HEK293 (cell line): ENCODE measurements around the gene SRRM5.

ENCODE experiments used
- GLI4 ChIP-seq: fragments of 450-650 bp; formaldehyde crosslinking; IDR thresholded peaks from 2 replicates; pipeline ENCODE4 v1.5.1; 2016; ENCODE audit warnings: missing biosample characterization, missing genetic modification characterization
- MZF1 ChIP-seq: fragments of 450-650 bp; formaldehyde crosslinking; IDR thresholded peaks from 2 replicates; pipeline ENCODE4 v1.5.1; 2017; ENCODE audit warnings: missing biosample characterization, missing genetic modification characterization, borderline replicate concordance
- SCRT1 ChIP-seq: fragments of 450-650 bp; formaldehyde crosslinking; IDR thresholded peaks from 2 replicates; pipeline ENCODE4 v1.5.1; 2016; ENCODE audit warnings: missing biosample characterization, missing genetic modification characterization, borderline replicate concordance
- SCRT2 ChIP-seq: fragments of 450-650 bp; formaldehyde crosslinking; IDR thresholded peaks from 2 replicates; pipeline ENCODE4 v1.5.1; 2016; ENCODE audit warnings: missing biosample characterization, missing genetic modification characterization
- SP2 ChIP-seq: fragments of 450-650 bp; formaldehyde crosslinking; IDR thresholded peaks from 2 replicates; pipeline ENCODE4 v1.5.1; 2016; ENCODE audit warnings: missing biosample characterization, missing genetic modification characterization
- SP7 ChIP-seq: fragments of 450-650 bp; formaldehyde crosslinking; IDR thresholded peaks from 2 replicates; pipeline ENCODE4 v1.5.1; 2016; ENCODE audit warnings: missing biosample characterization, missing genetic modification characterization
- ZEB2 ChIP-seq: fragments of 450-650 bp; formaldehyde crosslinking; IDR thresholded peaks from 2 replicates; pipeline ENCODE4 v1.5.1; 2016; ENCODE audit warnings: missing biosample characterization, missing genetic modification characterization
- ZIC2 ChIP-seq: fragments of 450-650 bp; formaldehyde crosslinking; IDR thresholded peaks from 2 replicates; pipeline ENCODE4 v1.5.1; 2016; ENCODE audit warnings: missing biosample characterization, missing genetic modification characterization
- ZNF169 ChIP-seq: fragments of 450-650 bp; formaldehyde crosslinking; IDR thresholded peaks from 2 replicates; pipeline ENCODE4 v1.5.1; 2016; ENCODE audit warnings: missing biosample characterization, missing genetic modification characterization
- ZNF174 ChIP-seq: fragments of 450-650 bp; formaldehyde crosslinking; IDR thresholded peaks from 2 replicates; pipeline ENCODE4 v1.5.0; 2017; ENCODE audit warnings: missing biosample characterization, mild to moderate bottlenecking, missing genetic modification characterization
- ZNF23 ChIP-seq: fragments of 450-650 bp; formaldehyde crosslinking; IDR thresholded peaks from 2 replicates; pipeline ENCODE4 v1.5.1; 2016; ENCODE audit warnings: missing biosample characterization, missing genetic modification characterization, borderline replicate concordance
- ZNF274 ChIP-seq, 2 experiments: fragments of 200-500 bp in 1 of 2; fragments of 450-650 bp in 1 of 2; sonication (Bioruptor generic) in 1 of 2; formaldehyde crosslinking in 1 of 2; IDR thresholded peaks; 2 replicates each; pipeline versions ENCODE4 v1.5.1 to v1.6.1; 2014 to 2016; ENCODE audit warnings: borderline replicate concordance in 1 of 2, inconsistent platforms in 1 of 2, low read length in 1 of 2, missing biosample characterization in 1 of 2, missing genetic modification characterization in 1 of 2
- ZNF311 ChIP-seq: fragments of 450-650 bp; formaldehyde crosslinking; IDR thresholded peaks from 2 replicates; pipeline ENCODE4 v1.5.1; 2017; ENCODE audit warnings: missing biosample characterization, missing genetic modification characterization, borderline replicate concordance
- ZNF341 ChIP-seq: fragments of 450-650 bp; formaldehyde crosslinking; IDR thresholded peaks from 2 replicates; pipeline ENCODE4; 2016; ENCODE audit warnings: low read depth, missing biosample characterization, missing genetic modification characterization
- ZNF350 ChIP-seq: fragments of 450-650 bp; formaldehyde crosslinking; IDR thresholded peaks from 2 replicates; pipeline ENCODE4 v1.5.0; 2017; ENCODE audit warnings: missing biosample characterization, mild to moderate bottlenecking, missing genetic modification characterization
- ZNF548 ChIP-seq: fragments of 450-650 bp; formaldehyde crosslinking; IDR thresholded peaks from 2 replicates; pipeline ENCODE4 v1.5.1; 2016; ENCODE audit warnings: missing biosample characterization, missing genetic modification characterization
- ZNF558 ChIP-seq: fragments of 450-650 bp; formaldehyde crosslinking; IDR thresholded peaks from 2 replicates; pipeline ENCODE4 v1.5.1; 2016; ENCODE audit warnings: missing biosample characterization, missing genetic modification characterization
- ZNF561 ChIP-seq: fragments of 450-650 bp; IDR thresholded peaks from 2 replicates; pipeline ENCODE4 v1.5.1; 2018; ENCODE audit warnings: missing biosample characterization, missing genetic modification characterization, borderline replicate concordance
- ZNF623 ChIP-seq: fragments of 450-650 bp; formaldehyde crosslinking; IDR thresholded peaks from 2 replicates; pipeline ENCODE4 v1.5.1; 2016; ENCODE audit warnings: missing biosample characterization, missing genetic modification characterization
- ZNF624 ChIP-seq: fragments of 450-650 bp; formaldehyde crosslinking; IDR thresholded peaks from 2 replicates; pipeline ENCODE4 v1.5.1; 2017; ENCODE audit warnings: missing biosample characterization, missing genetic modification characterization
- ZNF660 ChIP-seq: fragments of 450-650 bp; IDR thresholded peaks from 2 replicates; pipeline ENCODE4 v1.5.1; 2018; ENCODE audit warnings: missing biosample characterization, mild to moderate bottlenecking, missing genetic modification characterization
- ZNF837 ChIP-seq: fragments of 450-650 bp; formaldehyde crosslinking; IDR thresholded peaks from 2 replicates; pipeline ENCODE4 v1.5.1; 2016; ENCODE audit warnings: missing biosample characterization, missing genetic modification characterization
- ZSCAN23 ChIP-seq: fragments of 450-650 bp; formaldehyde crosslinking; IDR thresholded peaks from 2 replicates; pipeline ENCODE4 v1.5.1; 2016; ENCODE audit warnings: missing biosample characterization, missing genetic modification characterization
- ZXDB ChIP-seq: fragments of 450-650 bp; formaldehyde crosslinking; IDR thresholded peaks from 2 replicates; pipeline ENCODE4 v1.5.1; 2016; ENCODE audit warnings: missing biosample characterization, missing genetic modification characterization
- TF ChIP-seq, protein P1 (sequence below): fragments of 450-650 bp; formaldehyde crosslinking; IDR thresholded peaks from 2 replicates; pipeline ENCODE4 v1.5.1; 2016; ENCODE audit warnings: missing biosample characterization, missing genetic modification characterization
- TF ChIP-seq, protein P2 (sequence below): fragments of 450-650 bp; formaldehyde crosslinking; IDR thresholded peaks from 2 replicates; pipeline ENCODE4 v1.5.1; 2016; ENCODE audit warnings: missing biosample characterization, missing genetic modification characterization
- TF ChIP-seq, protein P3 (sequence below): fragments of 450-650 bp; formaldehyde crosslinking; IDR thresholded peaks from 2 replicates; pipeline ENCODE4 v1.5.1; 2016; ENCODE audit warnings: missing biosample characterization, missing genetic modification characterization
- TF ChIP-seq, protein P4 (sequence below): fragments of 450-650 bp; formaldehyde crosslinking; IDR thresholded peaks from 2 replicates; pipeline ENCODE4 v1.5.1; 2016; ENCODE audit warnings: missing biosample characterization, missing genetic modification characterization
- TF ChIP-seq, protein P5 (sequence below): fragments of 450-650 bp; formaldehyde crosslinking; IDR thresholded peaks from 2 replicates; pipeline ENCODE4 v1.5.1; 2017; ENCODE audit warnings: missing biosample characterization, mild to moderate bottlenecking, missing genetic modification characterization, moderate library complexity
- TF ChIP-seq, protein P6 (sequence below): fragments of 450-650 bp; formaldehyde crosslinking; IDR thresholded peaks from 2 replicates; pipeline ENCODE4 v1.5.1; 2016; ENCODE audit warnings: missing biosample characterization, missing genetic modification characterization

Gene SRRM5

DNA sequence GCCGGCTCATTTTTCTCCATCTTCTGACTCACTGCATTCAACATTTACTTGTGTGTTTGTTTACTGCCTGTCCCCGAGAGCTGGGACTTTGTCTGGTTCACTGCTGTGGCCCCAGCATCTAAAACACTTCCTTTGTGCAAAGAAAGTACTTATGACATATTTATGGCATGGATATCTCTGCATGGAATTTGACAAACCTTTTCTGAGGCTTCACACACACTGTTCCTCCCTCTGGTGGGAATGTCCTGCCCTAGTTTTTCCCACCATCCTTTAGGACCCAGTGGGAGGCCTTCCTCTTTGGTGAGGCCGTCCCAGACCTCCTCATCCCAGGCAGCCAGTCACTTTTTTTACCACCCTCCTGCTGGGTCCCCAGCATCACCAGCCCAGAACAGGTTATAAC is 1.4 kb upstream of the SRRM5 start (continued):
- peak; percentile 98 for TF ChIP-seq ZIC2
- TF ChIP-seq ZNF548 (tag by site-specific recombination) = no peak
- TF ChIP-seq ZNF311 (tag by site-specific recombination) = no peak
- no peak for TF ChIP-seq ZNF174 (tag by site-specific recombination)
- TF ChIP-seq ZNF350 (tag by site-specific recombination) = no peak
- no peak for TF ChIP-seq SCRT1
- peak; percentile 52; the same call in 1 of the 2 replicates for TF ChIP-seq SP7 (tag by site-specific recombination)
- no peak for TF ChIP-seq MZF1 (tag by site-specific recombination)
- TF ChIP-seq, protein P1, sequence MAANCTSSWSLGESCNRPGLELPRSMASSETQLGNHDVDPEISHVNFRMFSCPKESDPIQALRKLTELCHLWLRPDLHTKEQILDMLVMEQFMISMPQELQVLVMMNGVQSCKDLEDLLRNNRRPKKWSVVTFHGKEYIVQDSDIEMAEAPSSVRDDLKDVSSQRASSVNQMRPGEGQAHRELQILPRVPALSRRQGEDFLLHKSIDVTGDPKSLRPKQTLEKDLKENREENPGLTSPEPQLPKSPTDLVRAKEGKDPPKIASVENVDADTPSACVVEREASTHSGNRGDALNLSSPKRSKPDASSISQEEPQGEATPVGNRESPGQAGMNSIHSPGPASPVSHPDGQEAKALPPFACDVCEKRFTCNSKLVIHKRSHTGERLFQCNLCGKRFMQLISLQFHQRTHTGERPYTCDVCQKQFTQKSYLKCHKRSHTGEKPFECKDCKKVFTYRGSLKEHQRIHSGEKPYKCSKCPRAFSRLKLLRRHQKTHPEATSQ (tag by site-specific recombination) = no peak
- TF ChIP-seq ZNF274 (IDR thresholded peaks at IDR 0.05; ENCODE audit: low read length) = no peak
- no peak for TF ChIP-seq ZNF274 (tag by site-specific recombination; IDR thresholded peaks at IDR 0.05; ENCODE audit: borderline replicate concordance)
- TF ChIP-seq, protein P2, sequence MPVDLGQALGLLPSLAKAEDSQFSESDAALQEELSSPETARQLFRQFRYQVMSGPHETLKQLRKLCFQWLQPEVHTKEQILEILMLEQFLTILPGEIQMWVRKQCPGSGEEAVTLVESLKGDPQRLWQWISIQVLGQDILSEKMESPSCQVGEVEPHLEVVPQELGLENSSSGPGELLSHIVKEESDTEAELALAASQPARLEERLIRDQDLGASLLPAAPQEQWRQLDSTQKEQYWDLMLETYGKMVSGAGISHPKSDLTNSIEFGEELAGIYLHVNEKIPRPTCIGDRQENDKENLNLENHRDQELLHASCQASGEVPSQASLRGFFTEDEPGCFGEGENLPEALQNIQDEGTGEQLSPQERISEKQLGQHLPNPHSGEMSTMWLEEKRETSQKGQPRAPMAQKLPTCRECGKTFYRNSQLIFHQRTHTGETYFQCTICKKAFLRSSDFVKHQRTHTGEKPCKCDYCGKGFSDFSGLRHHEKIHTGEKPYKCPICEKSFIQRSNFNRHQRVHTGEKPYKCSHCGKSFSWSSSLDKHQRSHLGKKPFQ = peak; percentile 82
- peak; percentile 74 for TF ChIP-seq SP2 (tag by site-specific recombination)
- TF ChIP-seq GLI4 (tag by site-specific recombination) = no peak
- TF ChIP-seq ZEB2 (tag by site-specific recombination) = no peak; the same call in 1 of the 2 replicates
- peak; percentile 84 for TF ChIP-seq SCRT2
- no peak for TF ChIP-seq ZNF23 (tag by site-specific recombination)
- TF ChIP-seq ZNF558 (tag by site-specific recombination) = no peak
- TF ChIP-seq ZXDB (tag by site-specific recombination) = no peak
- TF ChIP-seq ZNF561 (tag by site-specific recombination) = no peak
- TF ChIP-seq, protein P3, sequence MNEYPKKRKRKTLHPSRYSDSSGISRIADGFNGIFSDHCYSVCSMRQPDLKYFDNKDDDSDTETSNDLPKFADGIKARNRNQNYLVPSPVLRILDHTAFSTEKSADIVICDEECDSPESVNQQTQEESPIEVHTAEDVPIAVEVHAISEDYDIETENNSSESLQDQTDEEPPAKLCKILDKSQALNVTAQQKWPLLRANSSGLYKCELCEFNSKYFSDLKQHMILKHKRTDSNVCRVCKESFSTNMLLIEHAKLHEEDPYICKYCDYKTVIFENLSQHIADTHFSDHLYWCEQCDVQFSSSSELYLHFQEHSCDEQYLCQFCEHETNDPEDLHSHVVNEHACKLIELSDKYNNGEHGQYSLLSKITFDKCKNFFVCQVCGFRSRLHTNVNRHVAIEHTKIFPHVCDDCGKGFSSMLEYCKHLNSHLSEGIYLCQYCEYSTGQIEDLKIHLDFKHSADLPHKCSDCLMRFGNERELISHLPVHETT (tag by site-specific recombination) = no peak
- peak; percentile 81 for TF ChIP-seq ZNF341
- TF ChIP-seq, protein P4, sequence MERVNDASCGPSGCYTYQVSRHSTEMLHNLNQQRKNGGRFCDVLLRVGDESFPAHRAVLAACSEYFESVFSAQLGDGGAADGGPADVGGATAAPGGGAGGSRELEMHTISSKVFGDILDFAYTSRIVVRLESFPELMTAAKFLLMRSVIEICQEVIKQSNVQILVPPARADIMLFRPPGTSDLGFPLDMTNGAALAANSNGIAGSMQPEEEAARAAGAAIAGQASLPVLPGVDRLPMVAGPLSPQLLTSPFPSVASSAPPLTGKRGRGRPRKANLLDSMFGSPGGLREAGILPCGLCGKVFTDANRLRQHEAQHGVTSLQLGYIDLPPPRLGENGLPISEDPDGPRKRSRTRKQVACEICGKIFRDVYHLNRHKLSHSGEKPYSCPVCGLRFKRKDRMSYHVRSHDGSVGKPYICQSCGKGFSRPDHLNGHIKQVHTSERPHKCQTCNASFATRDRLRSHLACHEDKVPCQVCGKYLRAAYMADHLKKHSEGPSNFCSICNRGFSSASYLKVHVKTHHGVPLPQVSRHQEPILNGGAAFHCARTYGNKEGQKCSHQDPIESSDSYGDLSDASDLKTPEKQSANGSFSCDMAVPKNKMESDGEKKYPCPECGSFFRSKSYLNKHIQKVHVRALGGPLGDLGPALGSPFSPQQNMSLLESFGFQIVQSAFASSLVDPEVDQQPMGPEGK (tag by site-specific recombination) = 0 out of 2 replicates have a peak, but pooled peaks have one; percentile 22
- no peak for TF ChIP-seq ZNF169 (tag by site-specific recombination)
- peak; percentile 86 for TF ChIP-seq ZNF660 (tag by site-specific recombination)
- no peak for TF ChIP-seq ZNF837 (tag by site-specific recombination)
- TF ChIP-seq, protein P5, sequence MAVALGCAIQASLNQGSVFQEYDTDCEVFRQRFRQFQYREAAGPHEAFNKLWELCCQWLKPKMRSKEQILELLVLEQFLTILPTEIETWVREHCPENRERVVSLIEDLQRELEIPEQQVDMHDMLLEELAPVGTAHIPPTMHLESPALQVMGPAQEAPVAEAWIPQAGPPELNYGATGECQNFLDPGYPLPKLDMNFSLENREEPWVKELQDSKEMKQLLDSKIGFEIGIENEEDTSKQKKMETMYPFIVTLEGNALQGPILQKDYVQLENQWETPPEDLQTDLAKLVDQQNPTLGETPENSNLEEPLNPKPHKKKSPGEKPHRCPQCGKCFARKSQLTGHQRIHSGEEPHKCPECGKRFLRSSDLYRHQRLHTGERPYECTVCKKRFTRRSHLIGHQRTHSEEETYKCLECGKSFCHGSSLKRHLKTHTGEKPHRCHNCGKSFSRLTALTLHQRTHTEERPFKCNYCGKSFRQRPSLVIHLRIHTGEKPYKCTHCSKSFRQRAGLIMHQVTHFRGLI (tag by site-specific recombination) = no peak
- no peak for TF ChIP-seq ZSCAN23 (tag by site-specific recombination)
- TF ChIP-seq ZNF623 = no peak
- TF ChIP-seq ZNF624 (tag by site-specific recombination) = no peak
- TF ChIP-seq, protein P6, sequence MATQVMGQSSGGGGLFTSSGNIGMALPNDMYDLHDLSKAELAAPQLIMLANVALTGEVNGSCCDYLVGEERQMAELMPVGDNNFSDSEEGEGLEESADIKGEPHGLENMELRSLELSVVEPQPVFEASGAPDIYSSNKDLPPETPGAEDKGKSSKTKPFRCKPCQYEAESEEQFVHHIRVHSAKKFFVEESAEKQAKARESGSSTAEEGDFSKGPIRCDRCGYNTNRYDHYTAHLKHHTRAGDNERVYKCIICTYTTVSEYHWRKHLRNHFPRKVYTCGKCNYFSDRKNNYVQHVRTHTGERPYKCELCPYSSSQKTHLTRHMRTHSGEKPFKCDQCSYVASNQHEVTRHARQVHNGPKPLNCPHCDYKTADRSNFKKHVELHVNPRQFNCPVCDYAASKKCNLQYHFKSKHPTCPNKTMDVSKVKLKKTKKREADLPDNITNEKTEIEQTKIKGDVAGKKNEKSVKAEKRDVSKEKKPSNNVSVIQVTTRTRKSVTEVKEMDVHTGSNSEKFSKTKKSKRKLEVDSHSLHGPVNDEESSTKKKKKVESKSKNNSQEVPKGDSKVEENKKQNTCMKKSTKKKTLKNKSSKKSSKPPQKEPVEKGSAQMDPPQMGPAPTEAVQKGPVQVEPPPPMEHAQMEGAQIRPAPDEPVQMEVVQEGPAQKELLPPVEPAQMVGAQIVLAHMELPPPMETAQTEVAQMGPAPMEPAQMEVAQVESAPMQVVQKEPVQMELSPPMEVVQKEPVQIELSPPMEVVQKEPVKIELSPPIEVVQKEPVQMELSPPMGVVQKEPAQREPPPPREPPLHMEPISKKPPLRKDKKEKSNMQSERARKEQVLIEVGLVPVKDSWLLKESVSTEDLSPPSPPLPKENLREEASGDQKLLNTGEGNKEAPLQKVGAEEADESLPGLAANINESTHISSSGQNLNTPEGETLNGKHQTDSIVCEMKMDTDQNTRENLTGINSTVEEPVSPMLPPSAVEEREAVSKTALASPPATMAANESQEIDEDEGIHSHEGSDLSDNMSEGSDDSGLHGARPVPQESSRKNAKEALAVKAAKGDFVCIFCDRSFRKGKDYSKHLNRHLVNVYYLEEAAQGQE (tag by site-specific recombination) = no peak
